Cardiac ventricle fibroblast (primary cell): Measurements from ENCODE around the gene ERF. TPM values are rescaled to one million over a fixed set of nuclear protein-coding genes. Genes with fewer than 3 reads are reported as not detected.

ENCODE experiments used
- total RNA-seq: library from RNA; depleted of rRNA; stranded (reverse); fragments of >200 nt; gene quantifications from 2 replicates; pipeline ENCODE4 v1.2.3, GENCODE V29; 2015

Gene ERF
- total RNA-seq, result 31.5 and 33.5 TPM in 2 replicates

DNA sequence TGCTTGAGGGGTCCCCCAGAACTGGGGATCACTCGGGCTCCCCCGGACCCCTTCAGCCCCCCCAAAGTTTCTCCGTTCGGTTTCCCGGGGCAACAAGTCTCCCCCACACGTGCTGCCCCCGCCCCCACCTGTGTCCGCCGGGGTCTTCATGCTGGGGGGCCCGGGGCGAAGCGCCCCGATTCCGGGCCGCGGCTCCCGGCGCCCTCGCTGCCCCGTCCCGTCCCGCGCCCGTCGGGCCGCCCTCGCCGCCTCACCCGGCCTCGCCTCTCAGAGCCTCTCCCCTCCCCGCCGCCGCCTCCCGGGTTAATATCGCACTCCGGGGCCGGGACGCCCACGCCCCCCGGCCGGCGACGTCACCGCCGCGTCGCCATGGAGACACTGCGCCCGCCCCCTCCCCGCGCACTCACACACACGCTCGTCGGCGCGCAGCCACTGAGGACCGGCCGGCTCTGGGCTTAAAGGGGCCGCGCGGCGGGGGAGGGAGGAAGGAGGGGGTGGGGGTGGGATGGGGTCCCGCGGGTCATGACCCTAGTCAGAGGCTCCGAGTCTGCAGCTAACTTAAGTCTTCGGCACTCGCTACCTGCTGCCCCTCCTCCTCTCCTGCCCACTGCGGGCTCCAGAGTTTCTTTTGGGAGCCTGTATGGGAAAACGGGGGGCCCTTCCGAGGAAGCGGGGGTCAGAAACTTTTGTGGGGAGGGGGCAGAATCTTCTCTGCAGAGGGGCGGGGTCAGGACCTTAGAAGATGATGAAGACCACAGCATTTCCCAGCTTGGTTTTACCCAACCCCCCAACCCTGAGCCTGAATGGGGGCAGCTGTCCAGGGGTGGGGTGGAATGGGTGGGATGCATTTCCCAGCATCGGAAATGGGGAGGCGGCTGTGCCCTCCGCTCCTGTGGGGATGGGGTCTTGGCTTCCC is at the start of gene ERF:
Gene ERF (minus strand): TSS at position 279 of the 916 bp plus-strand sequence. CDS start 129 bp downstream, at position 150.

DNA sequence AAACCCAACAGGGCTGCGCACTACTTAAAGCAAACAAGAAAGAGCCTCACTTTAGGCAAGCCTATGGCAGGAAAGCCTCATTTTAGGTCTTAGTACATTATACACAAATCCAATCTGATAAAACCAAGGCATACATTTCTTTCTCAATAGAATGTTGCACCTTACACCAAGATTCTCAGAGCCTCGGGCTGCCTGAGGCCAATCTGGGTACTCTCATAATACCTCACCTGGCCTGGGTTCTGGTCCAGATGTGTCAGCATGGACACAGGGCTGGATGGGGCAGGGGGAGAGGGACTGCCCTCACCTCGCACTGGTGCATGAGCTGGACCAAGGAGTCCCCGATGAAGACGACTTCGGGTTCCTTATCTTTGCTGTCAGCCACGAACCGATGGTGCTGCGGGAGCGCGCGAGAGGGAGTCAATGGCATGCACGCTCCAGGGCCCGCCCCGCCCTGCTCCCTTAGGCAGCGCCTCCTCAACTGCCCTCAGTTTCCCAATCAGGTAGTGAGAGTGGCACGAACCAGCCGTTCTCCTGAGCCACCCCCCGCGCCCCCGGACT is 46.8 kb upstream of the ERF start, which contains the start of gene PRR19:
Gene PRR19 (plus strand): TSS at position 487 of the 558 bp plus-strand sequence. CDS start 7,453 bp downstream, outside the sequence.

DNA sequence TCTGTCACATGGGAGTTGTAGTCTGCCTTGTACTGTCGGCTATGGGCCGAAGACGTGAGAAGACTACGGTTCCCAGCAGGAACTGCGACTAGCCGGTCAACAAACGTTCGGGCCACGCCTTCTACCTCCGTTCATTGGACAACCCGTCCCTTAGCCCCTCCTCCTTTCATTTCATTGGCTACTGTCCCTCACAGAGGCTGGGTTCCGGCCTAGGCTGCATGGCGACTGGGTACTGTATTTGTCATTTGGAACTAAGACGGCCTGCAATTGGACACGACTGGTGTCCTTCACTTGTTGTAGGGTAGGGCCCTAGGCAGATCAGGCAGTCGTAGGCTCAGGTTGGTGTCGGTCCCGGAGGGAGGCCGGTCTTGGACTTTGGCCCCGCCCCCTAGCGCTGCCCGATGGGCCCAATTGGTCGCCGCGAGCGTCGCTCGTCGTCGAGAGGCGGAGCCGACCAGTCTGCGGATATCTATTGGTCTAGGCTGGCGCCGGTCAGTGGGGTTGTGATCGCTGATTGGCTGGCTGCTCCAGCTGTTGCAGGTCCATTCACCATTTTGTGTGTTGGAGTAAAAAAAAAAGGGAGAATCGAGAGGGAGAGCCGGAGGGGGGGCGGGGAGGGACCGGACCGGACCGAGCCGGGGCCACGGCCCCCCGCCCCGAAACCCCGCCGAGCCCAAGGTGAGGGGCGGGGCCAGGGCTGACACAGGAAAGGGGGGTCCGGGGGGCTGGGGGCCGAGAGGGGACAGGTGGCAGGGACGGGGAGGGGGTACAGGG is 14.0 kb upstream of the ERF start, which contains the start of gene CIC:
Gene CIC (plus strand): TSS at position 549 of the 774 bp plus-strand sequence. CDS start 2,532 bp downstream, outside the sequence.

DNA sequence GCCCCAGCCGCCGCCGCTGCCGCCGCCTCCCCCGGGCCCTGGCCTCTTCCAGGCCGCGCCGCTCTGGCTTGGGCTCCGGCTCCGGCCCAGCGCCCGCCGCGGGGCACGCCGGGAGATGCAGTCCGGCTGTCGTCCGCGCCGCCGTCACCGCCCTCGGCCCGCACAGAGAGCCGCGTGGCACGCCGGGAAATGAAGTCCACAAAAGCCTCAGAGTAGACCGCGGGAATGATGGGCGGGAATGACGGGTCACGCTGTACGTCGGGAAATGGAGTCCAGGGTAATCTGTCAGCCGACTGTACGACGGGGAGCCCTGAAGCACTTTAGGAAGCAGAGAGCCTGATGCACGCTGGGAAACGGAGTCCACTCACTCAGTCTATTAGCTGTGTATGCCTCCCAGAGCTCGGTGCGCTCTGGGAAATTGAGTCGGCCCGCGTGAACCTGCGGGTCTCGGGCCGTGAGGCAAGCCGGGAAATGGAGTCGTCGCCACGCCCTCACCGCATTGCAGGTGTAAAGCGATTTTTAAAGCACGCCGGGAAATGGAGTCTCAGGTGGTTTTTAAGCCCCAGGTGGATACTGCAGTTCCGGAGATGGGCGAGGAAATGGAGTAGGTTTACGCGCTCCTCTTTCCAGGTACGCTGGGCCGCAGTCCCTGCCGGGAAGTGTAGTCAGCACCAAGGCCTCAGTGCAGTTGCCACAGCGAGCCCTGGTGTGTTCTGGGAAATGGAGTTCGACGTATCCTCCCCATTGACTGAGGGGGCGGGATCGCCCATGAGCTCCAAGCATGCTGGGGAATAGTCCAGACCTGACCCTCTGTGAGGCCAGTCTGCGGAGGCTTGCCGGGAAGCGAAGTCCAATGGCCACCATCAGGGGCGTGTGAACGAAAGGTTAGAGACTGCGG is 12.2 kb downstream of the ERF start, which contains the start of gene GSK3A:
Gene GSK3A (minus strand): TSS at position 91 of the 898 bp plus-strand sequence. CDS start 137 bp downstream, outside the sequence.

DNA sequence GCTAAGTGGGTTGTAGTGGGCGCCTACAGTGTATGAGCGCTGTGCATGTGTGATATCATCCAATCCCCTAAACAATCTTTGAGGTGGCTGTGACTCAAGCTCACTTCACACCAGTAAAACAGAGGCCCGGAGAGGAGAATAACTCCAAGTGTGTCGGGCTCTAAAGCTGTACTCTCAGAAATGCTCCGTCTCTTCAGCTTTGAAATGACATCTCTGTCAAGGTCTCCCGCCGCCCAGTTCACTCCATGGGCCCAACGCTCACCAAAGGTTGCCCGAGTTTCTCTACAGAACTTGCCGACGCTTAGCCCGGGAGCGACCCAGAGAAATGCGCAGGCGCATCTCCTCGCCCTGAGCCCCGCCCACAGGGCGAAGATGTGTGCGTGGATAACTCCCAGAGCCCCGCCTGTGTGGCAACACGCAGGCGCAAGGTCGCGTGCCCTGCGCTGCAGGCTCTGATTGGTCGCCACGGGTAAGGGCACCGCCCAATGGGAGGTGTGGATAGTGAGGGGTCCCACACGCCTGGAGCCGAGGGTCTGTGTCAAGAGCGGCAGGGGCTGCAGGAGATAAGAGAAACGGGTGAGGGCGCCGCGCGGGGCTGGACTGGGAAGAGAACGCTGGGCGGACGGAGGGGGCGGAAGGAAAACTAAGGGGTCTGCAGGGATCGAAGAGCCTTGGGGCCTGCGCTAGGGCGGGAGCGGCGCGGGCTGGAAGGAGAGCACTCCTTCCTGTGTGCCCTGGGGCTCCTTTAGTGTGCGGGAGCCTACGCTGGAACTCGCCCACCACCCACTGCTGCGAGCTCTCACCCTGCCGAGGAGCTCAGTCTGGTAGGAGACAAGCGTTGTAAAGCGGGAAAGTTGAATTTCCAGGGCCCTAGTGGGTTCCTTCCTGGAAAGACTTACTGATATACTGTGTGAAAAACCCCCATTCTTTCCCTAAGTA is 34.8 kb downstream of the ERF start, which contains the start of gene ZNF526:
Gene ZNF526 (plus strand): TSS at position 501 of the 939 bp plus-strand sequence. CDS start 4,092 bp downstream, outside the sequence.

DNA sequence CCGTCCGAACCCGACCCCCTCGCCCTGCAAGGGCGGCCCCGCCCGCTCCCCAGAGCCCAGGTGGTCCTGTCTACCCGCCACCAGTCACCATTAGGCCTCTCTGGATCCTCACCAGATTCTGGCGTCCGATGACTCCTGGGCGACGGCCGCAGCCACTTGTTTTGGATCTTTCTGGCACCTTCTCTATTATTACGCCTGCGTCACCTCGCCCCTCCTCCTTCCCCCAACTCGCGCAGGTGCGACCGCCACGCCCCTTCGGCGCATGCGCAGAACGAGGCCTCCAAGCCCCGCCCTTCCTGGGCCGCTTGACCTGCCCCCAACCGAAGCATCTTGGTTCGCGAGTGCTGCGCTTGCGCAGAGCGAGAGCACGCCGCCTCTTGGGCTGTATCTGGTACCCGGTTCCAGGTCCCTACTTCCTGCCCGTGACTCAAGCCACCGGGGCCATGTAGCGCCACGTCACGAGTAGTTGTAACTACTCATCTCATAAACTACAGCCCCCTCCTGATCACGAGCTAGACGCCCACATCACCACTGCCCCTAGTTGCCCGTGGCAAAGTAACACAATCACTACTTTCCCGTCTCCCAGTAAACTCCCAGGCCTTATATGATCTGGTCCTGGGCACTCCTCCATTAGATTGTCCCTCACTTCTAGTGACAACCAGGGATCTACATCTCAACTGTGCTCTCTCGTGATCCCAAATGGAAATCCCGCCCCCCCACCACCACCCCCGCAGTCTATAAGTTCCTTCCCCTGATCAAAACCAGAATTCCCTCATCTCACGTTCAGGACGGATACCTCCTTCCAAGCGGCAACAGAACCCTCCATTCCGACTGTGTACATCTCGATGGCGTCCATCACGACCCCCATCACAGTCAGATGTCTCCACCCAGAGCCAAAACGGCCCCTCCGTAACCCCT is 37.1 kb downstream of the ERF start, which contains the start of gene DEDD2:
Gene DEDD2 (minus strand): TSS at position 158 of the 918 bp plus-strand sequence. CDS start 670 bp downstream, outside the sequence.

Other genes starting within 250 kb of the ERF start
- not detected in 2 replicates for gene GRIK5, start 184.9 kb downstream of the ERF start, total RNA-seq
- 14.9 and 15.5 TPM in 2 replicates for gene ZNF574, start 179.0 kb downstream of the ERF start, total RNA-seq
- gene POU2F2, start 122.7 kb downstream of the ERF start, total RNA-seq, result not detected in 2 replicates
- 19.1 and 19.3 TPM in 2 replicates for gene DEDD2, start 37.5 kb downstream of the ERF start, total RNA-seq
- gene ZNF526, start 34.8 kb downstream of the ERF start, total RNA-seq, result 5.5 and 6.6 TPM in 2 replicates
- 17.0 and 17.4 TPM in 2 replicates for gene GSK3A, start 12.5 kb downstream of the ERF start, total RNA-seq
- gene CIC, start 14.1 kb upstream of the ERF start, total RNA-seq, result 49.5 and 58.0 TPM in 2 replicates
- not detected in 2 replicates for gene PRR19, start 47.0 kb upstream of the ERF start, total RNA-seq
- gene PAFAH1B3, start 47.5 kb upstream of the ERF start, total RNA-seq, result 12.2 and 18.7 TPM in 2 replicates
- not detected in 2 replicates for gene TMEM145, start 58.2 kb upstream of the ERF start, total RNA-seq
- 29.7 and 33.9 TPM in 2 replicates for gene MEGF8, start 70.5 kb upstream of the ERF start, total RNA-seq
- not detected in 2 replicates for gene CNFN, start 135.2 kb upstream of the ERF start, total RNA-seq
- 3.8 and 3.9 TPM in 2 replicates for gene LIPE, start 172.3 kb upstream of the ERF start, total RNA-seq
- not detected in 2 replicates for gene CXCL17, start 187.8 kb upstream of the ERF start, total RNA-seq